ENCODE measurements around the gene SHISA7. TPM values are rescaled to one million over a fixed set of nuclear protein-coding genes. Genes with fewer than 3 reads are reported as not detected.
A peak's percentile ranks its signal among the peaks of the same experiment; 100 is the strongest.

Gene SHISA7
- total and polyA plus RNA-seq, 2 of the 4 experiments (the other 2 are of a cell fraction): not detected

GRCh38 chr19:55382013-55382412 lies 61.1 kb downstream of the SHISA7 start:
- CTCF ChIA-PET: no interaction called here
- H3K27ac ChIP-seq (ENCODE audit: insufficient read depth, low read length): no peak overlapping the region
- H3K4ac ChIP-seq (ENCODE audit: low read depth, low read length): no peak overlapping the region
- 0 out of 2 replicates have a peak, but pooled peaks cover 4% of the 10 kb centered on the region for H3K9me1 ChIP-seq (ENCODE audit: insufficient read depth, low read length)
- no peak overlapping the region for H2AK9ac ChIP-seq (replicated peaks; ENCODE audit: low read depth, low read length, poor library complexity)
- H3K27me3 ChIP-seq (ENCODE audit: control insufficient read depth, insufficient read depth, low read length): no peaks in the 10 kb centered on the region
- H3K4me3 ChIP-seq (ENCODE audit: insufficient read depth, low read depth, low read length): no peak overlapping the region
- BruUV-seq (replicated peaks): no TSS peak
- H2AFZ ChIP-seq (replicated peaks; ENCODE audit: low read length, poor library complexity): no peak overlapping the region
- 0 out of 2 replicates have a peak overlapping the region, but pooled peaks have one; percentile 61 for H2AK5ac ChIP-seq (ENCODE audit: low read depth, low read length)
- no peak overlapping the region for H4K5ac ChIP-seq (ENCODE audit: low read depth, low read length)
- TF ChIP-seq MXI1 (IDR thresholded peaks at IDR 0.05; ENCODE audit: borderline replicate concordance, low read depth, low read length) (no peak), ELK1 (IDR thresholded peaks at IDR 0.05; ENCODE audit: borderline replicate concordance, low read depth, low read length) (no peak), FOS (IDR thresholded peaks at IDR 0.05; ENCODE audit: low read depth, low read length) (no peak), BHLHE40 (IDR thresholded peaks at IDR 0.05; ENCODE audit: low read depth, low read length) (no peak), RFX5 (IDR thresholded peaks at IDR 0.05; ENCODE audit: low read depth, low read length) (no peak)
- H3K9me3 ChIP-seq (ENCODE audit: control insufficient read depth, insufficient read depth, low read length): no peaks in the 10 kb centered on the region
- no peak overlapping the region for H2BK5ac ChIP-seq (ENCODE audit: low read depth, low read length, poor library complexity, severe bottlenecking)
- dilution Hi-C loops (cut with HindIII; ENCODE audit: low sequenced_read_pairs, unreplicated experiment): no loop called here
- no peak overlapping the region for H3K14ac ChIP-seq (replicated peaks; ENCODE audit: low read depth, low read length)
- H3K18ac ChIP-seq (ENCODE audit: low read depth, low read length): no peak overlapping the region
- peaks cover 14% of the 10 kb centered on the region for H3K4me1 ChIP-seq (ENCODE audit: control insufficient read depth, insufficient read depth, low read length)
- 97 to 98% methylated on average over 3 to 4 of the region's 5 CpGs for WGBS, 2 experiments (ENCODE audit: extremely low coverage in 2 of 2, insufficient read length in 1 of 2)
- ATAC-seq (ENCODE audit: low read depth): no peak
- peaks cover 6% of the 10 kb centered on the region for H3K36me3 ChIP-seq (ENCODE audit: control insufficient read depth, insufficient read depth, low read length)
- intact Hi-C loops (cut with micrococcal nuclease): no loop called here
- H4K91ac ChIP-seq (ENCODE audit: insufficient read depth, low read depth, low read length): no peak overlapping the region; the same call in 1 of the 2 replicates
- peaks cover 13% of the 10 kb centered on the region for H4K20me1 ChIP-seq (ENCODE audit: insufficient read depth, low read length)
- POLR2A ChIA-PET (ENCODE audit: unreplicated experiment): no interaction called here
- H4K8ac ChIP-seq (ENCODE audit: low read depth in 2 of 2, low read length in 2 of 2): no peak overlapping the region
- peaks cover 14 to 16% of the 10 kb centered on the region in 2 experiments; a peak in 3 of 4 replicates for H3K79me1 ChIP-seq (ENCODE audit: low read depth in 1 of 2, low read length in 2 of 2)
- no peak overlapping the region for H3K23ac ChIP-seq (ENCODE audit: low read depth, low read length)
- in situ Hi-C loops (cut with MboI; ENCODE audit: low sequenced_read_pairs): loop anchor here (10.0 kb wide), 1 partner anchor 87 kb away; no protein-coding TSS in a partner anchor
- H2BK120ac ChIP-seq (ENCODE audit: low read depth, low read length): no peak overlapping the region
- no peak overlapping the region for H2BK15ac ChIP-seq (ENCODE audit: low read depth, low read length)
- no peak overlapping the region for H2BK20ac ChIP-seq (ENCODE audit: low read depth, low read length)
- no peak overlapping the region for H3K4me2 ChIP-seq (ENCODE audit: low read depth, low read length)
- no peak overlapping the region for H3K9ac ChIP-seq (ENCODE audit: low read depth, low read length)
- DNase-seq: no peak
- H3K56ac ChIP-seq (ENCODE audit: extremely low read depth, insufficient read depth, low read length): no peak overlapping the region

Measured in IMR-90 (cell line).